Uterus (tissue), 2 donors: ENCODE data around the gene PPP2R2D.

ENCODE experiments used
- CTCF ChIP-seq, 4 experiments: fragments of 200-600 bp in 2 of 4; fragments of 450-650 bp in 2 of 4; sonication (generic) in 2 of 4; IDR thresholded peaks; one replicate each; pipeline ENCODE4 v1.5.1; 2016 to 2019; ENCODE audit warnings: antibody characterized with exemption in 4 of 4, mild to moderate bottlenecking in 2 of 4, moderate library complexity in 1 of 4
- POLR2A ChIP-seq, 2 donors: fragments of 450-650 bp; IDR thresholded peaks; one replicate each; pipeline ENCODE4 v1.6.1; 2016; ENCODE audit warnings: antibody characterized with exemption in 2 of 2, mild to moderate bottlenecking in 1 of 2, moderate library complexity in 1 of 2

- TF ChIP-seq CTCF (IDR thresholded peaks at IDR 0.05) (no peak), POLR2A (IDR thresholded peaks at IDR 0.05) (no peak)
Measured at GRCh38 chr10:131906269-131906639, 5.4 kb downstream of the PPP2R2D start.
